WTC11 (cell line): ENCODE data around the gene TFDP3. TPM values are rescaled to one million over a fixed set of nuclear protein-coding genes. Genes with fewer than 3 reads are reported as not detected.

Source experiments
- ATAC-seq: fragments of 200-7000 bp; cut with Tn5 transposase; 2 replicates; pipeline ENCODE4 v1.10.0; 2021; ENCODE audit warnings: mild to moderate bottlenecking, moderate library complexity
- CTCF ChIA-PET: fragments of 300-600 bp; sonication (Branson Sonifier 250); formaldehyde crosslinking; loops from one replicate; lab custom pipeline; 2021; ENCODE audit warnings: antibody characterized with exemption; lab: Charles Lee
- POLR2A ChIA-PET: fragments of 350-600 bp; sonication (Branson Sonifier 250); formaldehyde crosslinking; loops from one replicate; lab custom pipeline; 2021; ENCODE audit warnings: antibody characterized with exemption; lab: Charles Lee
- DNase-seq: peaks from one replicate; pipeline ENCODE4 v3.0.0; 2021; ENCODE audit warnings: low spot score
- H3K27ac Mint-ChIP-seq: 2 replicates; pipeline ENCODE4 v1.8.0; 2021; ENCODE audit warnings: mixed read lengths
- H3K27me3 Mint-ChIP-seq: 2 replicates; pipeline ENCODE4 v1.8.0; 2021; ENCODE audit warnings: low read depth, mild to moderate bottlenecking, moderate library complexity, mixed read lengths
- H3K36me3 Mint-ChIP-seq: 2 replicates; pipeline ENCODE4 v1.8.0; 2021; ENCODE audit warnings: mixed read lengths
- H3K4me1 Mint-ChIP-seq: 2 replicates; pipeline ENCODE4 v1.8.0; 2022; ENCODE audit warnings: mixed read lengths
- H3K4me3 Mint-ChIP-seq: 2 replicates; pipeline ENCODE4 v1.8.0; 2021; ENCODE audit warnings: mild to moderate bottlenecking, moderate library complexity, mixed read lengths
- H3K9me3 Mint-ChIP-seq: 2 replicates; pipeline ENCODE4 v1.8.0; 2021; ENCODE audit warnings: mixed read lengths
- ATF2 ChIP-seq: sonication (generic); formaldehyde crosslinking; IDR thresholded peaks from 2 replicates; pipeline ENCODE4 v1.8.1; 2022; ENCODE audit warnings: low read depth, missing genetic modification reagents, borderline replicate concordance
- CDX4 ChIP-seq: fragments of 250-450 bp; sonication (Bioruptor Pico); IDR thresholded peaks from 2 replicates; pipeline ENCODE4 v1.9.0; 2021; ENCODE audit warnings: moderate library complexity, mild to moderate bottlenecking, inconsistent platforms, borderline replicate concordance
- CREB1 ChIP-seq: sonication (generic); formaldehyde crosslinking; IDR thresholded peaks from 2 replicates; pipeline ENCODE4 v1.8.0; 2023; ENCODE audit warnings: mild to moderate bottlenecking, missing genetic modification reagents
- ERG ChIP-seq: fragments of 250-450 bp; sonication (Bioruptor Pico); IDR thresholded peaks from 2 replicates; pipeline ENCODE4 v1.8.0; 2021; ENCODE audit warnings: mild to moderate bottlenecking
- FOXJ3 ChIP-seq: sonication (generic); formaldehyde crosslinking; IDR thresholded peaks from 2 replicates; pipeline ENCODE4 v1.9.0; 2021; ENCODE audit warnings: missing genetic modification reagents, mild to moderate bottlenecking, borderline replicate concordance
- GRHL2 ChIP-seq: fragments of 250-450 bp; sonication (Bioruptor Pico); IDR thresholded peaks from 2 replicates; pipeline ENCODE4 v1.8.0; 2022; ENCODE audit warnings: mild to moderate bottlenecking, moderate library complexity; ENCODE audit not compliant: insufficient replicate concordance, severe bottlenecking
- HMGA2 ChIP-seq: fragments of 250-450 bp; sonication (Bioruptor Pico); IDR thresholded peaks from 2 replicates; pipeline ENCODE4 v1.4.0; 2021; ENCODE audit warnings: mild to moderate bottlenecking, moderate library complexity
- IRF1 ChIP-seq: sonication (generic); formaldehyde crosslinking; IDR thresholded peaks from 2 replicates; pipeline ENCODE4 v1.8.0; 2023; ENCODE audit warnings: missing genetic modification reagents
- KAT7 ChIP-seq: sonication (generic); formaldehyde crosslinking; IDR thresholded peaks from 2 replicates; pipeline ENCODE4 v1.8.1; 2023; ENCODE audit warnings: missing genetic modification reagents, mild to moderate bottlenecking, borderline replicate concordance
- MAX ChIP-seq: sonication (generic); formaldehyde crosslinking; IDR thresholded peaks from 2 replicates; pipeline ENCODE4 v1.8.0; 2022; ENCODE audit warnings: mild to moderate bottlenecking, missing genetic modification reagents
- OVOL2 ChIP-seq: fragments of 250-450 bp; sonication (Bioruptor Pico); IDR thresholded peaks from 2 replicates; pipeline ENCODE4 v1.9.0; 2021; ENCODE audit warnings: mild to moderate bottlenecking, borderline replicate concordance
- PRRX2 ChIP-seq: fragments of 250-450 bp; sonication (Bioruptor Pico); IDR thresholded peaks from 2 replicates; pipeline ENCODE4 v1.8.0; 2021; ENCODE audit warnings: mild to moderate bottlenecking
- RELA ChIP-seq: sonication (generic); formaldehyde crosslinking; IDR thresholded peaks from 2 replicates; pipeline ENCODE4 v1.8.1; 2022; ENCODE audit warnings: missing genetic modification reagents, mild to moderate bottlenecking, borderline replicate concordance
- STAT6 ChIP-seq: sonication (generic); formaldehyde crosslinking; conservative IDR thresholded peaks from 2 replicates; pipeline ENCODE4 v1.8.1; 2023; ENCODE audit warnings: mild to moderate bottlenecking, low read depth, missing genetic modification reagents, moderate library complexity
- TEAD4 ChIP-seq: sonication (generic); formaldehyde crosslinking; IDR thresholded peaks from 2 replicates; pipeline ENCODE4 v1.8.0; 2022; ENCODE audit warnings: mild to moderate bottlenecking, missing genetic modification reagents
- ZNF138 ChIP-seq: sonication (generic); formaldehyde crosslinking; conservative IDR thresholded peaks from 2 replicates; pipeline ENCODE4 v1.8.1; 2022; ENCODE audit warnings: mild to moderate bottlenecking, moderate library complexity, missing genetic modification reagents
- ZNF219 ChIP-seq: sonication (generic); formaldehyde crosslinking; IDR thresholded peaks from 2 replicates; pipeline ENCODE4 v1.8.0; 2023; ENCODE audit warnings: missing genetic modification reagents, mild to moderate bottlenecking, borderline replicate concordance
- ZNF281 ChIP-seq: sonication (generic); formaldehyde crosslinking; IDR thresholded peaks from 2 replicates; pipeline ENCODE4 v1.8.0; 2023; ENCODE audit warnings: mild to moderate bottlenecking, missing genetic modification reagents
- ZNF423 ChIP-seq: fragments of 250-450 bp; sonication (Bioruptor Pico); IDR thresholded peaks from 2 replicates; pipeline ENCODE4 v2.1.2; 2022; ENCODE audit warnings: mild to moderate bottlenecking, moderate library complexity
- total RNA-seq: library from RNA; stranded (reverse); gene quantifications from 3 replicates; pipeline ENCODE4 v1.2.3, GENCODE V29; 2021

TFDP3 gene
- total RNA-seq, 1 experiment from 2014 or later = not detected

- Mint-ChIP-seq H3K9me3 (no peaks in the 10 kb centered on the region), H3K27ac (no peak overlapping the region), H3K4me1 (peaks cover 25% of the 10 kb centered on the region), H3K36me3 (no peaks in the 10 kb centered on the region), H3K4me3 (no peak overlapping the region), H3K27me3 (no peaks in the 10 kb centered on the region)
- CTCF ChIA-PET = no interaction called here
- ATAC-seq (no peak), DNase-seq (no peak)
- POLR2A ChIA-PET = no interaction called here
- TF ChIP-seq FOXJ3 (CRISPR knock-in tag) (no peak), IRF1 (CRISPR knock-in tag) (no peak), GRHL2 (CRISPR knock-in tag) (no peak), KAT7 (CRISPR knock-in tag) (no peak), ATF2 (CRISPR knock-in tag) (no peak), OVOL2 (CRISPR knock-in tag) (no peak), ZNF219 (CRISPR knock-in tag) (no peak)
These were observed 41.0 kb downstream of the TFDP3 start for GRCh38 chrX:133177202-133177601.

GRCh38 chrX:133175605-133176004, 42.5 kb downstream of the TFDP3 start:
- ATAC-seq = no peak
- Mint-ChIP-seq H3K4me3 (no peak overlapping the region), H3K4me1 (peaks cover 28% of the 10 kb centered on the region), H3K27me3 (no peaks in the 10 kb centered on the region), H3K27ac (no peak overlapping the region), H3K9me3 (no peaks in the 10 kb centered on the region), H3K36me3 (no peaks in the 10 kb centered on the region)
- DNase-seq = no peak
- TF ChIP-seq CREB1 = no peak
- no peak for TF ChIP-seq RELA
- no peak for TF ChIP-seq TEAD4
- TF ChIP-seq MAX (CRISPR knock-in tag) = no peak
- no peak for TF ChIP-seq ZNF138 (CRISPR knock-in tag)
- TF ChIP-seq HMGA2 = no peak
- no peak for TF ChIP-seq ERG (CRISPR knock-in tag)
- no peak for TF ChIP-seq GRHL2 (CRISPR knock-in tag)
- TF ChIP-seq ZNF423 (CRISPR knock-in tag) = no peak
- no peak for TF ChIP-seq ZNF281 (CRISPR knock-in tag)
- TF ChIP-seq STAT6 (CRISPR knock-in tag) = no peak
- no peak for TF ChIP-seq PRRX2 (CRISPR knock-in tag)
- TF ChIP-seq CDX4 (CRISPR knock-in tag) = no peak
- ChIA-PET POLR2A (no interaction called here), CTCF (interaction anchor here (1.6 kb wide), 1 partner anchor 129 kb away, joined by 5 read pairs; no protein-coding TSS in a partner anchor)
